ENCODE results near the gene KIAA0825.

KIAA0825 gene

GRCh38 chr5:94467346-94467953 is 151.0 kb downstream of the KIAA0825 start:
- Histone ChIP-seq H3K36me3 (ENCODE audit: insufficient read depth, low read length) (no peaks in the 10 kb centered on the region), H3K4me3 (ENCODE audit: low read depth in 1 of 2, low read length in 2 of 2) (no peak overlapping the region), H3K4me2 (ENCODE audit: insufficient read depth, low read length) (no peak overlapping the region), H3K9ac (ENCODE audit: low read depth, low read length) (no peak overlapping the region), H3K79me2 (ENCODE audit: insufficient read depth, low read length) (no peaks in the 10 kb centered on the region), H4K20me1 (ENCODE audit: insufficient read depth, low read length) (no peaks in the 10 kb centered on the region), H3K9me3 (ENCODE audit: insufficient read depth, low read length, severe bottlenecking) (no peaks in the 10 kb centered on the region), H2AFZ (ENCODE audit: low read depth, low read length) (no peak overlapping the region), H3K4me1 (ENCODE audit: insufficient read depth, low read length) (no peaks in the 10 kb centered on the region), H3K27ac (ENCODE audit: low read length) (no peak overlapping the region), H3K27me3 (ENCODE audit: insufficient read depth, low read length, poor library complexity) (no peaks in the 10 kb centered on the region)
- no peak for ATAC-seq (ENCODE audit: insufficient read depth, low read depth)
- TF ChIP-seq, protein P1, sequence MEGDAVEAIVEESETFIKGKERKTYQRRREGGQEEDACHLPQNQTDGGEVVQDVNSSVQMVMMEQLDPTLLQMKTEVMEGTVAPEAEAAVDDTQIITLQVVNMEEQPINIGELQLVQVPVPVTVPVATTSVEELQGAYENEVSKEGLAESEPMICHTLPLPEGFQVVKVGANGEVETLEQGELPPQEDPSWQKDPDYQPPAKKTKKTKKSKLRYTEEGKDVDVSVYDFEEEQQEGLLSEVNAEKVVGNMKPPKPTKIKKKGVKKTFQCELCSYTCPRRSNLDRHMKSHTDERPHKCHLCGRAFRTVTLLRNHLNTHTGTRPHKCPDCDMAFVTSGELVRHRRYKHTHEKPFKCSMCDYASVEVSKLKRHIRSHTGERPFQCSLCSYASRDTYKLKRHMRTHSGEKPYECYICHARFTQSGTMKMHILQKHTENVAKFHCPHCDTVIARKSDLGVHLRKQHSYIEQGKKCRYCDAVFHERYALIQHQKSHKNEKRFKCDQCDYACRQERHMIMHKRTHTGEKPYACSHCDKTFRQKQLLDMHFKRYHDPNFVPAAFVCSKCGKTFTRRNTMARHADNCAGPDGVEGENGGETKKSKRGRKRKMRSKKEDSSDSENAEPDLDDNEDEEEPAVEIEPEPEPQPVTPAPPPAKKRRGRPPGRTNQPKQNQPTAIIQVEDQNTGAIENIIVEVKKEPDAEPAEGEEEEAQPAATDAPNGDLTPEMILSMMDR (IDR thresholded peaks at IDR 0.05; ENCODE audit: borderline replicate concordance, extremely low read depth, low read length, poor library complexity, severe bottlenecking), result no peak
- TF ChIP-seq EZH2 (IDR thresholded peaks at IDR 0.05; ENCODE audit: borderline replicate concordance, low read depth, low read length, severe bottlenecking), result no peak
- DNase-seq, result no peak

- Histone ChIP-seq H3K9me3 (ENCODE audit: insufficient read depth, low read length, severe bottlenecking) (no peaks in the 10 kb centered on the region), H4K20me1 (ENCODE audit: insufficient read depth, low read length) (no peaks in the 10 kb centered on the region), H3K4me1 (ENCODE audit: insufficient read depth, low read length) (no peaks in the 10 kb centered on the region), H3K79me2 (ENCODE audit: insufficient read depth, low read length) (no peaks in the 10 kb centered on the region), H3K4me3 (ENCODE audit: low read depth in 1 of 2, low read length in 2 of 2) (no peak overlapping the region), H3K9ac (ENCODE audit: low read depth, low read length) (no peak overlapping the region), H3K4me2 (ENCODE audit: insufficient read depth, low read length) (no peak overlapping the region), H2AFZ (ENCODE audit: low read depth, low read length) (no peak overlapping the region), H3K27ac (ENCODE audit: low read length) (no peak overlapping the region), H3K27me3 (ENCODE audit: insufficient read depth, low read length, poor library complexity) (no peaks in the 10 kb centered on the region), H3K36me3 (ENCODE audit: insufficient read depth, low read length) (no peaks in the 10 kb centered on the region)
- ATAC-seq (ENCODE audit: insufficient read depth, low read depth) (no peak), DNase-seq (no peak)
- no peak for TF ChIP-seq EZH2 (IDR thresholded peaks at IDR 0.05; ENCODE audit: borderline replicate concordance, low read depth, low read length, severe bottlenecking)
- TF ChIP-seq, protein P1 (IDR thresholded peaks at IDR 0.05; ENCODE audit: borderline replicate concordance, extremely low read depth, low read length, poor library complexity, severe bottlenecking), result no peak
Measured at GRCh38 chr5:94463739-94464138, 154.7 kb downstream of the KIAA0825 start.

DNA sequence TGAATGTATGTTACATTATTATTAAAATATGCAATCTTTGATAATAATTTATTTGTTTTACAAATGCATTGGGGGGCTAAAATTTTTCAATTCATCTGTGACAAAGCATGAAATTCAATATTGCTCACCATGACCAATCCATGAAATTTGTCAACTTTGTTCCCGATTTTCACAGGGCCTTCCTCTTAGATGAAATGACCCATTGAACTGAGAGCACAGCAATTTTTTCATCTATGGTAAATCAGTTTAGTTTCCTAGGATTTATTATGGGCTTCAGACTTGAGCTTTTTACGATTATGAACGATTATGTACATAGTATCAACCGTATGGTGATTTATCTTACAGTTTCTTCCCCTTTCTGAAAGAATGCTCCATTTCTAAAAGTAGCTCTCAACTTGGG is 157.3 kb downstream of the KIAA0825 start:
- no peak overlapping the region for H3K27ac ChIP-seq (ENCODE audit: low read length)

More for the DNA sequence above, 157.3 kb downstream of the KIAA0825 start:
- DNase-seq (no peak), ATAC-seq (ENCODE audit: insufficient read depth, low read depth) (no peak)
- Histone ChIP-seq H4K20me1 (ENCODE audit: insufficient read depth, low read length) (no peaks in the 10 kb centered on the region), H3K27me3 (ENCODE audit: insufficient read depth, low read length, poor library complexity) (no peaks in the 10 kb centered on the region), H3K79me2 (ENCODE audit: insufficient read depth, low read length) (no peaks in the 10 kb centered on the region), H3K9me3 (ENCODE audit: insufficient read depth, low read length, severe bottlenecking) (no peaks in the 10 kb centered on the region), H3K4me3 (ENCODE audit: low read depth in 1 of 2, low read length in 2 of 2) (no peak overlapping the region), H3K4me2 (ENCODE audit: insufficient read depth, low read length) (no peak overlapping the region), H3K4me1 (ENCODE audit: insufficient read depth, low read length) (no peaks in the 10 kb centered on the region), H2AFZ (ENCODE audit: low read depth, low read length) (no peak overlapping the region), H3K36me3 (ENCODE audit: insufficient read depth, low read length) (no peaks in the 10 kb centered on the region), H3K9ac (ENCODE audit: low read depth, low read length) (no peak overlapping the region)
- TF ChIP-seq, protein P1 (IDR thresholded peaks at IDR 0.05; ENCODE audit: borderline replicate concordance, extremely low read depth, low read length, poor library complexity, severe bottlenecking), result no peak
- no peak for TF ChIP-seq EZH2 (IDR thresholded peaks at IDR 0.05; ENCODE audit: borderline replicate concordance, low read depth, low read length, severe bottlenecking)
